A549 (cell line): ENCODE data around the gene NRAP.

Experiments used
- CHD2 ChIP-seq: fragments of 150-350 bp; IDR thresholded peaks from 2 replicates; pipeline ENCODE4 v1.6.1; 2014; ENCODE audit warnings: low read length; ENCODE audit not compliant: partially characterized antibody
- CTCF ChIP-seq: fragments of >200 bp; sonication (Bioruptor Twin); formaldehyde crosslinking; IDR thresholded peaks from 3 replicates; pipeline ENCODE4 v1.5.1; 2016
- JUN ChIP-seq, 2 experiments: fragments of >200 bp; sonication (Bioruptor Twin); formaldehyde crosslinking; IDR thresholded peaks; 2 replicates in 1 of 2; 3 replicates in 1 of 2; pipeline ENCODE4 v1.6.1; 2016 to 2017
- NPAS2 ChIP-seq: fragments of 250-450 bp; sonication (Bioruptor Pico); IDR thresholded peaks from 2 replicates; pipeline ENCODE4 v1.8.0; 2022; ENCODE audit warnings: mild to moderate bottlenecking, moderate library complexity, borderline replicate concordance
- POLR2A ChIP-seq: IDR thresholded peaks from 2 replicates; pipeline ENCODE4 v1.6.1; 2012; ENCODE audit warnings: mild to moderate bottlenecking, low read length
- ZFP36 ChIP-seq: fragments of 450-650 bp; IDR thresholded peaks from 2 replicates; pipeline ENCODE4 v1.6.1; 2014; ENCODE audit warnings: borderline replicate concordance; ENCODE audit not compliant: partially characterized antibody
- TF ChIP-seq, protein P1 (sequence below): IDR thresholded peaks from 2 replicates; pipeline ENCODE4 v1.6.1; 2012

GRCh38 chr10:113566888-113567287 lies 97.0 kb downstream of the NRAP start:
- TF ChIP-seq CHD2, result no peak
- TF ChIP-seq NPAS2 (CRISPR knock-in tag), result no peak
- TF ChIP-seq JUN (IDR thresholded peaks at IDR 0.05), result no peak
- no peak for TF ChIP-seq CTCF
- no peak for TF ChIP-seq ZFP36
- TF ChIP-seq, protein P1, sequence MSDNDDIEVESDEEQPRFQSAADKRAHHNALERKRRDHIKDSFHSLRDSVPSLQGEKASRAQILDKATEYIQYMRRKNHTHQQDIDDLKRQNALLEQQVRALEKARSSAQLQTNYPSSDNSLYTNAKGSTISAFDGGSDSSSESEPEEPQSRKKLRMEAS, result no peak
- no peak for TF ChIP-seq POLR2A
